Endothelial cell of umbilical vein (primary cell): ENCODE results near the gene CSK.

Experiments
- CTCF ChIP-seq, 2 donors: IDR thresholded peaks; 1 replicate in 1 of 2; 2 replicates in 1 of 2; pipeline ENCODE4 v1.5.1; 2011; ENCODE audit warnings: low read length in 2 of 2, mild to moderate bottlenecking in 2 of 2, moderate library complexity in 2 of 2, control low read depth in 1 of 2, inconsistent platforms in 1 of 2, low read depth in 1 of 2; ENCODE audit not compliant: insufficient read depth in 1 of 2; ENCODE audit errors: extremely low read depth in 1 of 2
- EZH2 ChIP-seq: IDR thresholded peaks from 2 replicates; pipeline ENCODE4 v1.6.1; 2012; ENCODE audit warnings: borderline replicate concordance, low read depth, mild to moderate bottlenecking, moderate library complexity, low read length, inconsistent platforms; ENCODE audit not compliant: severe bottlenecking
- FOS ChIP-seq: IDR thresholded peaks from 2 replicates; pipeline ENCODE4 v1.6.1; 2011; ENCODE audit warnings: mild to moderate bottlenecking, low read length, moderate library complexity, borderline replicate concordance; ENCODE audit not compliant: insufficient read depth
- JUN ChIP-seq: IDR thresholded peaks from 2 replicates; pipeline ENCODE4 v1.6.1; 2011; ENCODE audit warnings: borderline replicate concordance, low read depth; ENCODE audit not compliant: insufficient read length, insufficient read depth
- POLR2A ChIP-seq: IDR thresholded peaks from 2 replicates; pipeline ENCODE4 v1.6.1; 2012; ENCODE audit warnings: low read depth, mild to moderate bottlenecking, control low read depth, low read length
- POLR2AphosphoS5 ChIP-seq: IDR thresholded peaks from 2 replicates; pipeline ENCODE4 v1.6.1; 2012; ENCODE audit warnings: low read depth, mild to moderate bottlenecking, control low read depth, low read length, moderate library complexity; ENCODE audit not compliant: insufficient read depth
- TF ChIP-seq, protein P1 (sequence below): IDR thresholded peaks from 2 replicates; pipeline ENCODE4 v1.6.1; 2011; ENCODE audit not compliant: insufficient read depth, insufficient read length

GRCh38 chr15:74768099-74768770 is 13.6 kb upstream of the CSK start:
- TF ChIP-seq CTCF (IDR thresholded peaks at IDR 0.05; ENCODE audit: extremely low read depth in 1 of 2, insufficient read depth in 1 of 2, low read depth in 1 of 2, low read length in 2 of 2) (peak in 1 of 2 donors; percentile 8), JUN (no peak), FOS (no peak), EZH2 (no peak), POLR2A (no peak), POLR2AphosphoS5 (no peak)
- TF ChIP-seq, protein P1, sequence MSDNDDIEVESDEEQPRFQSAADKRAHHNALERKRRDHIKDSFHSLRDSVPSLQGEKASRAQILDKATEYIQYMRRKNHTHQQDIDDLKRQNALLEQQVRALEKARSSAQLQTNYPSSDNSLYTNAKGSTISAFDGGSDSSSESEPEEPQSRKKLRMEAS = no peak
